Neutrophil (primary cell): ENCODE data around the gene KIF14.
"Not testable (repeated sequence)": the region's sequence is repeated elsewhere in the genome, so short reads cannot be mapped to it uniquely, and the experiment has no call there.

Experiments used
- H3K27ac ChIP-seq: fragments of 200-600 bp; sonication (generic); 2 replicates; pipeline ENCODE4 v1.5.1; 2016; ENCODE audit warnings: mild to moderate bottlenecking, moderate library complexity
- H3K27me3 ChIP-seq: fragments of 200-600 bp; sonication (generic); 2 replicates; pipeline ENCODE4 v1.6.0; 2016; ENCODE audit warnings: mild to moderate bottlenecking
- H3K36me3 ChIP-seq: fragments of 200-600 bp; sonication (generic); 2 replicates; pipeline ENCODE4 v1.5.1; 2017
- H3K4me1 ChIP-seq, 2 experiments: fragments of 200-600 bp in 1 of 2; sonication (generic) in 1 of 2; 1 replicate in 1 of 2; 2 replicates in 1 of 2; pipeline versions ENCODE4 v1.5.1 to v1.6.1; 2013 to 2016; ENCODE audit warnings: low read depth in 1 of 2, low read length in 1 of 2, mild to moderate bottlenecking in 1 of 2, moderate library complexity in 1 of 2; ENCODE audit not compliant: control insufficient read depth in 1 of 2, insufficient read depth in 1 of 2
- H3K4me3 ChIP-seq, 2 experiments: fragments of 200-600 bp in 1 of 2; sonication (generic) in 1 of 2; 1 replicate in 1 of 2; 2 replicates in 1 of 2; pipeline ENCODE4 v1.5.1; 2013 to 2016; ENCODE audit warnings: low read depth in 1 of 2, low read length in 1 of 2, mild to moderate bottlenecking in 1 of 2, moderate library complexity in 1 of 2
- H3K9me3 ChIP-seq: fragments of 200-600 bp; sonication (generic); 2 replicates; pipeline ENCODE4 v1.5.1; 2016
- CTCF ChIP-seq: fragments of 200-600 bp; sonication (generic); IDR thresholded peaks from 2 replicates; pipeline ENCODE4 v1.5.1; 2016; ENCODE audit warnings: antibody characterized with exemption

The KIF14 gene

GRCh38 chr1:200640373-200640962 is 19.9 kb upstream of the KIF14 start:
- TF ChIP-seq CTCF = no peak
- peak overlapping the region; percentile 81 for H3K27ac ChIP-seq
- H3K4me1 ChIP-seq = peaks cover 23 to 29% of the 10 kb centered on the region in 2 experiments

DNA sequence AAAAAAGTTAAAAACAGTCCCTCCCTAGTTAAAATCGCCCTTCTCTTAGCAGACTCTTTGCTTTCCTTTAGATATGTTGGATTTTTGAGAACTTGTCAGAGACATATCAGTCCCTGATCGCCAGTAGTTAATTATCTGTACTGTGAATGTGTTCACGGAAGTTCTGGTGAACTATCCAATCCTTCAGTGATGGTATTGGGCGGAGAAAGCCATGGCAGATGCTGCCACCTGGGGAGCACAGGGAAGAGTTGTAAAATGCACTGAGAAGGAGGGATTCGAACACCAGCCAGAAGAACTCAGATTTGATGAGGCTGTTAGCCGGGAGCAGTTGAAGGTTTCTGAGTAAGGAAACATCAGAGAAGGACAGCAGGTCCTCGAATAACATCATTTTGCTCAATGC is 17.5 kb upstream of the KIF14 start:
- Histone ChIP-seq H3K36me3 (no peaks in the 10 kb centered on the region), H3K4me1 (peaks cover 22 to 27% of the 10 kb centered on the region in 2 experiments), H3K27ac (peak overlapping the region; percentile 37), H3K27me3 (no peaks in the 10 kb centered on the region), H3K9me3 (no peaks in the 10 kb centered on the region), H3K4me3 (no peak overlapping the region)
- TF ChIP-seq CTCF = no peak

More at GRCh38 chr1:200640373-200640962, 19.9 kb upstream of the KIF14 start:
- H3K27me3 ChIP-seq = no peaks in the 10 kb centered on the region
- peaks cover 7% of the 10 kb centered on the region for H3K36me3 ChIP-seq
- H3K9me3 ChIP-seq = no peaks in the 10 kb centered on the region
- peak overlapping the region; percentile 22 to 34 for H3K4me3 ChIP-seq

DNA sequence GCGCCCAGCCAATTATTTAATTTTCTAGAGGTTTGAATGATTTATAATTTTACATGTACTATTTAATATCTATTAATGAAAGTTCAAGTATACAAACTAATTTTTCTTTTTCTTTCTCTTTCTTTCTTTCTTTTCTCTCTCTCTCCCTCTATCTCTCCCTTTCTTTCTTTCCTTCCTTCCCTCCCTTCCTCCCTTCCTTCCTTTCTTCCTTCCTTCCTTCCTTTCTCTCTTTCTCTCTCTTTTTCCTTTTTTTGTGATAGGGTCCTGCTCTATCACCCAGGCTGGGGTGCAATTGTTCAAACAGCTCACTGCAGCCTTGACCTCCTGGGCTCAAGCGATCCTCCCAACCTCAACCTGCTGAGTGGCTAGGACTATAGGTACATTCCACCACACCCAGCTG is 16.1 kb upstream of the KIF14 start:
- H3K27ac ChIP-seq = no peak overlapping the region
- H3K36me3 ChIP-seq = no peaks in the 10 kb centered on the region
- no peak overlapping the region for H3K4me3 ChIP-seq
- no peaks in the 10 kb centered on the region for H3K9me3 ChIP-seq
- TF ChIP-seq CTCF = no peak
- no peaks in the 10 kb centered on the region for H3K27me3 ChIP-seq
- peaks cover 13 to 15% of the 10 kb centered on the region in 2 experiments for H3K4me1 ChIP-seq

DNA sequence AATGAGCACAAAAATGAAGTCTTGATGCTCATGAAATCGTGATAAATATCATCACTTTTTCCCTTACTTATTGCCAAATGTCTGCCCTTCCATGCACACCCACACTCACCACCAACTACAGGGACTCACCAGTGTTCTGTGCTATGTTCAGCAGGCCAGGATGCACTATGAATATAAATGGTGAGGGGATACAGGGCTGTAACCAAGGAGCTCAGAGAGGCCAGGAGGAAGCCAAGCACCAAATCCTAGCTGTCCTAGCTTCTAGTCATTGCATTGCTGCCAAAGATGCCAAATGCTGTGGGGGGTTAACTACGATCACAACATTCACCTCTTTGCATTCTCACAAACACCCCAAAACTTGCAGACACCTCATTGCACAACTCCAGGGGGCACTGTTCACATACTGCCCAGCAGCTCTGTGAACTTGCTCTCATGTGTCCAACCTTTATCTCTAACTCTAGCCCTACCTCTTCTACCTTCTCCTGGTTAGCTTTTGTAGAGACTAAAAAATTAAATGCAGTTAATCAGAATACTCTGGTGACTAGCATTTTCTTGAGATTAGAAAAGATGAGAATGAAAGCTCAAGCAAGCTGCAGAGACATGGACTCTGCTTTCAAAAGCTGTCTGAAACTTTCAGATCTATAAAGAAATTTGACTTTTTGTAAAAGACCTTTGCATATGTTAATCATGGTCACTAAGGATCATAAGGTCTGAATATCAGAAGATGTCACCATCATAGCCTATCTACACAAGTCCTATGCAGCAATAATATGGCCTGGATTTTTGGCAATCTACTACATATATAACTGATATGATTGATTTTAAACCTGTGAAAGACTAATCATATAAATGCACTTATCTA is 13.9 kb upstream of the KIF14 start:
- H3K4me3 ChIP-seq = no peak overlapping the region
- H3K36me3 ChIP-seq = no peaks in the 10 kb centered on the region
- no peak overlapping the region for H3K27ac ChIP-seq
- H3K9me3 ChIP-seq = no peaks in the 10 kb centered on the region
- H3K4me1 ChIP-seq = peaks cover 0 to 1% of the 10 kb centered on the region in 2 experiments
- TF ChIP-seq CTCF = no peak
- no peaks in the 10 kb centered on the region for H3K27me3 ChIP-seq

DNA sequence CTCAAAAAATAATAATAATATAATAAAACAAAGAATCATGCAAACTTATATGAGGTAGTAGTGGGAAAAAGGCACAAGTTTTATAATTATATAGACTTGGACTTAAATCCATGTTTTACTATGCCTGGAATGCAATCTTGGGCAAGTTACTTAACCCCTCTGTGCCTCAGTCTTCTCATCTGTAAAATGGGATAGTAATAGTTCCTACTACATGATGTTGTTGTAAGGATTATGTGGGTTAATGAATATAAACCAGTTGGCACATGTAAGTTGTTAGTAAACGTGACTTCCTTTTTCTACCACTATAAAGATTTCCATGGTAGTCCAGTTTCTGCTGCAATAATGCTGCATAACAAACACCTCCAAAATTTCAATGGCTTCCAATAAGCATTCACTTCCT is 10.8 kb upstream of the KIF14 start:
- Histone ChIP-seq H3K4me1 (no peaks in the 10 kb centered on the region), H3K9me3 (no peaks in the 10 kb centered on the region), H3K27me3 (no peaks in the 10 kb centered on the region), H3K4me3 (no peak overlapping the region), H3K27ac (no peak overlapping the region), H3K36me3 (no peaks in the 10 kb centered on the region)
- no peak for TF ChIP-seq CTCF

GRCh38 chr1:200630515-200630899 is 10.0 kb upstream of the KIF14 start:
- not testable (repeated sequence) for H3K27me3 ChIP-seq, H3K27ac ChIP-seq, H3K36me3 ChIP-seq, H3K4me3 ChIP-seq, H3K9me3 ChIP-seq, H3K4me1 ChIP-seq
